Measurements from ENCODE around the gene UPK2. TPM values are rescaled to one million over a fixed set of nuclear protein-coding genes. Genes with fewer than 3 reads are reported as not detected.

The UPK2 gene
- total and polyA plus RNA-seq, 2 of the 13 experiments (the other 11 are each of a cell fraction or from before 2014, with no cell fraction given), result not detected

DNA sequence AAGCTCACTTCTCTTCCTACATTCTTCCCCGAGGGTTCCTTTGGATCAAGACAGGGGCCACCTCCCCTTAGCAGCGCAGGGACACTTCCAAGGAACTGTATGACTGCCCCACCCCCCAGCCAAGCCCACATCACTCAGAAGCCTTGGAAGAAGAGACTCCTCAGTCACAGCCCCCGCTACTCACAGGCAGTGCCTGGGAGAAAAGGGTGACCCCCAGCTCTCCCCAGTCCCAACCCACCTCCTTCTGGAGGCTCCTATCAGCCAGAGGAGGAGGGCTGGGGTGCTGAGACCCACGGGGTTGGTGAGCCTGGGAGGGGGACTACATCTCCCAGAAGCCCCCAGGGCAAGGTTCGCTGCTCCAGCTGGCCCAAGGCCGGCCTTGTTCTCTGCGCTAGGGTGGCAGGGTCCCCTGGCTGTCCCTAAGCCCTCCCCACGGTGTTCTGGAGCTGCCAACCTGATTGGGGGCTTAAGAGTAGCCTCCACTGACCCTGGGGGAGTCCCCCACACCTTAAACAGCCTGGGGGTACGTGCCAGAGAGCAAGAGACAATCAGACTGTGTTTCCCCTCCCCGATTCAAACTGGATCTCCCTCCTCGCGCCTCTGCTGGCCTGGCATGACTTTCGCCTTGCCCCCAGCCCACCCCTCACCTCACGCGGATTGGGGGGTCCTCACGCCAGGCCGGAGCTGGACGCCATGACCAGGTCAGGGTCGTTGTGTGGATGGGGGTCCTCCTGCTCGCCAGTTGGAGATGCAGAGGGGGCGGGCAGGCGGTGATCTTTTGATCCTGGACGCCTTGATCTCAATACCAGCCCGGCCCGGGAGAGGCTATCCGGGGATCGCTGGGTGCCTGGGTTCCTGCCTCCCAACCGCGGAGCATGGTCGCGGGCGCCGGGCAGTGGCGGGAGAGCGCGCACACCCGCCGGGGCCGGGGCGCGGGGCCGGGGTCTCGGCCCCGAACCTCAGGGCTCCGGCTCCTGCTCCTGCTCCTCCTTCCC lies 31.2 kb upstream of the UPK2 start (continued):
- TF ChIP-seq KDM1A (CRISPR knock-in tag; IDR thresholded peaks at IDR 0.05) (no peak), SNAPC4 (CRISPR knock-in tag; IDR thresholded peaks at IDR 0.05) (no peak), ZBTB3 (CRISPR knock-in tag; IDR thresholded peaks at IDR 0.05; ENCODE audit: borderline replicate concordance, low read depth) (peak; percentile 52; the same call in 1 of the 2 replicates), ZNF609 (CRISPR knock-in tag; IDR thresholded peaks at IDR 0.05; ENCODE audit: borderline replicate concordance) (0 out of 2 replicates have a peak, but pooled peaks have one; percentile 19), ZNF33B (CRISPR knock-in tag; IDR thresholded peaks at IDR 0.05) (peak; percentile 79; the same call in 1 of the 2 replicates), ZFP1 (CRISPR knock-in tag; IDR thresholded peaks at IDR 0.05) (no peak), AHR (CRISPR knock-in tag; IDR thresholded peaks at IDR 0.05) (peak; percentile 27; the same call in 1 of the 2 replicates), MEIS2 (CRISPR knock-in tag; IDR thresholded peaks at IDR 0.05) (no peak), ZNF33A (CRISPR knock-in tag; IDR thresholded peaks at IDR 0.05; ENCODE audit: borderline replicate concordance) (no peak), RAD51 (IDR thresholded peaks at IDR 0.05; ENCODE audit: borderline replicate concordance) (no peak), U2AF2 (IDR thresholded peaks at IDR 0.05; ENCODE audit: low read depth, low read length) (no peak), ZFP36L2 (CRISPR knock-in tag; IDR thresholded peaks at IDR 0.05) (no peak), ZNF709 (CRISPR knock-in tag; IDR thresholded peaks at IDR 0.05) (no peak), TRIM24 (CRISPR knock-in tag; IDR thresholded peaks at IDR 0.05) (no peak), TAF1 (CRISPR knock-in tag; IDR thresholded peaks at IDR 0.05) (peak; percentile 20; the same call in 1 of the 2 replicates)
- TF ChIP-seq, protein P1, sequence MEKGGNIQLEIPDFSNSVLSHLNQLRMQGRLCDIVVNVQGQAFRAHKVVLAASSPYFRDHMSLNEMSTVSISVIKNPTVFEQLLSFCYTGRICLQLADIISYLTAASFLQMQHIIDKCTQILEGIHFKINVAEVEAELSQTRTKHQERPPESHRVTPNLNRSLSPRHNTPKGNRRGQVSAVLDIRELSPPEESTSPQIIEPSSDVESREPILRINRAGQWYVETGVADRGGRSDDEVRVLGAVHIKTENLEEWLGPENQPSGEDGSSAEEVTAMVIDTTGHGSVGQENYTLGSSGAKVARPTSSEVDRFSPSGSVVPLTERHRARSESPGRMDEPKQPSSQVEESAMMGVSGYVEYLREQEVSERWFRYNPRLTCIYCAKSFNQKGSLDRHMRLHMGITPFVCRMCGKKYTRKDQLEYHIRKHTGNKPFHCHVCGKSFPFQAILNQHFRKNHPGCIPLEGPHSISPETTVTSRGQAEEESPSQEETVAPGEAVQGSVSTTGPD (CRISPR knock-in tag; IDR thresholded peaks at IDR 0.05), result no peak

Measured in HepG2 (cell line).